ENCODE data around the gene MYBL2. TPM values are rescaled to one million over a fixed set of nuclear protein-coding genes. Genes with fewer than 3 reads are reported as not detected.

MYBL2 gene
- total and polyA plus RNA-seq, 10 donors: 8.2 to 60.0 (median 28.4) TPM

GRCh38 chr20:43746344-43747137 lies 79.6 kb downstream of the MYBL2 start:
- H3K9me3 ChIP-seq: no peaks in the 10 kb centered on the region
- TF ChIP-seq CTCF (IDR thresholded peaks at IDR 0.05 in 8 of 11, conservative IDR thresholded peaks at IDR 0.05 in 3 of 11): no peak
- no peak for TF ChIP-seq POLR2AphosphoS5 (IDR thresholded peaks at IDR 0.05)
- no peak for TF ChIP-seq POLR2A (IDR thresholded peaks at IDR 0.05)
- 42 to 59% (median 54%) methylated on average over 12 of the region's 12 CpGs for WGBS, 5 donors
- H3K27me3 ChIP-seq (replicated peaks in 1 of 7): peaks cover 0 to 64% (median 14%) of the 10 kb centered on the region in 7 donors
- H3K36me3 ChIP-seq: no peaks in the 10 kb centered on the region
- peak overlapping the region in 4 of 8 donors; percentile 32 to 72 (median 42) for H3K27ac ChIP-seq
- intact Hi-C loops (cut with DNase I; ENCODE audit: low total_unique reads): no loop called here
- no peak overlapping the region for H3K4me3 ChIP-seq
- H3K4me1 ChIP-seq: peaks cover 4 to 59% (median 28%) of the 10 kb centered on the region in 6 donors
- DNase-seq: no peak

DNA sequence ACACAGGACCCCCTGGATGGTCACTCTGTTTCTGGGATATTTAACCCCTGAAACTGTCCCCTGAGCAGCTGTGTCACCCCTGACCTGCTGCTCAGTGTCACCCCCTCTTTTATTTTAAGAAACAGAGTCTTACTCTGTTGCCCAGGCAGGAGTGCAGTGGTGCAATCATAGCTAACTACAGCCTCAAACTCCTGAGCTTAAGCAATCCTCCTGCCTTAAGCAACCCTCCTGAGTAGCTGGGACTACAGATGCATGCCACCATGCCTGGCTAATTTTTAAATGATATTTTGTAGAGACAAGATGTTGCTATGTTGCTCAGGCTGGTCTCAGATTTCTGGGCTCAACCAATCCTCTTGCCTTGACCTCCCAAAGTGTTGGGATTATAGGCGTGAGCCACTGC lies 81.4 kb downstream of the MYBL2 start:
- Histone ChIP-seq H3K36me3 (no peaks in the 10 kb centered on the region), H3K4me3 (no peak overlapping the region), H3K27ac (peak overlapping the region in 3 of 8 donors; percentile 44 to 72 (median 59)), H3K4me1 (peaks cover 4 to 76% (median 43%) of the 10 kb centered on the region in 6 donors), H3K9me3 (no peaks in the 10 kb centered on the region), H3K27me3 (replicated peaks in 1 of 7) (peaks cover 0 to 64% (median 14%) of the 10 kb centered on the region in 7 donors)
- DNase-seq: no peak
- intact Hi-C loops (cut with DNase I; ENCODE audit: low total_unique reads): no loop called here
- WGBS, 5 donors: 74 to 81% (median 76%) methylated on average over 1 of the region's 1 CpG
- TF ChIP-seq POLR2A (IDR thresholded peaks at IDR 0.05) (no peak), POLR2AphosphoS5 (IDR thresholded peaks at IDR 0.05) (no peak), CTCF (IDR thresholded peaks at IDR 0.05 in 8 of 11, conservative IDR thresholded peaks at IDR 0.05 in 3 of 11) (no peak)

DNA sequence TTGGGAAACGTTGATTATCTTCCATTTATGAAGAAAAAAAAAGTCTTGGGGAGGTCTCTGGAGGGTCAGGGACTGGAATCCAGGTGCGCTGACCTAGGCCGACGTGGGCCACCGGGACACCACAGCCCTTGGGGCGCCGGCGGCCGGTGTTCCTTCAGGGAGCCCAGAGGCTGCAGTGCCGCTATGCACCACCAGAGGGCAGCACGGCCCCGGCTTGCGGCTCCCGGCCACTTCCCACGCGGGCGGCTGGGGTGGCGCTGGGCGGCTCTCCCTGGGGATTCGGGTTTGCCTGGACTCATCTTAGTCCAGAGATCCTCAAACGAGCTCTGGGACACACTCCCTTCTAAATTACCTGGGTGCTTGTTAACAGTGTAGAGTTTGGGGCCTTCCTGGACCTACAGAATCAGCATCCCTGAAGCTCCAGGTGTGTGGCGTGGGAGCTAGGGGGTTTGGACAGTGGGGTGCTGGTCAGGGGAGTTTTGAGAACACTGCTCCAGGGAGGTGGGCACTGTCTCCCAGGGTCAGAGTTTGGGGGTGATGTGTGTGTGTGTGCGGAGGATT lies 82.9 kb downstream of the MYBL2 start:
- Histone ChIP-seq H3K4me1 (peaks cover 4 to 78% (median 42%) of the 10 kb centered on the region in 6 donors), H3K4me3 (no peak overlapping the region), H3K9me3 (no peaks in the 10 kb centered on the region), H3K36me3 (no peaks in the 10 kb centered on the region), H3K27ac (peak overlapping the region in 2 of 8 donors; percentile 77 to 82), H3K27me3 (replicated peaks in 1 of 7) (peaks cover 0 to 48% (median 14%) of the 10 kb centered on the region in 7 donors)
- 8 to 10% (median 9%) methylated on average over 23 of the region's 23 CpGs for WGBS, 5 donors
- peak; percentile 96 for DNase-seq
- peak in 2 of 3 donors; percentile 16 to 58 for TF ChIP-seq POLR2AphosphoS5 (IDR thresholded peaks at IDR 0.05)
- TF ChIP-seq POLR2A (IDR thresholded peaks at IDR 0.05): no peak
- TF ChIP-seq CTCF (IDR thresholded peaks at IDR 0.05 in 8 of 11, conservative IDR thresholded peaks at IDR 0.05 in 3 of 11): peak; percentile 85 to 100 (median 99)
- intact Hi-C loops (cut with DNase I; ENCODE audit: low total_unique reads): loop anchor here (2.0 kb wide), 1 partner anchor 331 kb away; no protein-coding TSS in a partner anchor

DNA sequence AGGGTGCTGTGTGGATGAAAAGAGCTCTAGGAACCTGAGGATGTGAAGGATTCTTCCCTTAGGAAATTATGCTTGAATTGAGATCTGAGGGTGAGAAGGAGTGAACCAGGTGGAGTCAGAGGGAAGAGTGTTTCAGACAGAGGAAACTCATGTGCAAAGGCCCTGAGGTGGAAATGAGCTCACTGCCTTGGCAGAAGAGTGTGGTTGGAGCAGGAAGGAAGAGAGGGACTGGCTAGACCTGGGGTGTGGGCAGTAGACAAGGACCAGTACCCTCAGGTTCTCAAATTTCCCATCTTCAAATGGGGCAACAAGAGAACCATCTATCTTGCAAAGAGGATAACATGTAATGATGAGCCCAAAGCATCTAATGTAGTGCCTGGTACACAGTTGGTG lies 83.9 kb downstream of the MYBL2 start:
- no peak for DNase-seq
- H3K9me3 ChIP-seq: no peaks in the 10 kb centered on the region
- TF ChIP-seq POLR2A (IDR thresholded peaks at IDR 0.05) (no peak), POLR2AphosphoS5 (IDR thresholded peaks at IDR 0.05) (no peak)
- intact Hi-C loops (cut with DNase I; ENCODE audit: low total_unique reads): loop anchor here (2.0 kb wide), 1 partner anchor 330 kb away; no protein-coding TSS in a partner anchor
- peaks cover 4 to 69% (median 37%) of the 10 kb centered on the region in 6 donors for H3K4me1 ChIP-seq
- peak overlapping the region in 5 of 8 donors; percentile 52 to 82 (median 71) for H3K27ac ChIP-seq
- H3K36me3 ChIP-seq: no peaks in the 10 kb centered on the region
- H3K27me3 ChIP-seq (replicated peaks in 1 of 7): peaks cover 0 to 41% (median 14%) of the 10 kb centered on the region in 7 donors
- no peak overlapping the region for H3K4me3 ChIP-seq

Measured in spleen (tissue), 11 donors.